ENCODE measurements around the gene HOXD3.

DNA sequence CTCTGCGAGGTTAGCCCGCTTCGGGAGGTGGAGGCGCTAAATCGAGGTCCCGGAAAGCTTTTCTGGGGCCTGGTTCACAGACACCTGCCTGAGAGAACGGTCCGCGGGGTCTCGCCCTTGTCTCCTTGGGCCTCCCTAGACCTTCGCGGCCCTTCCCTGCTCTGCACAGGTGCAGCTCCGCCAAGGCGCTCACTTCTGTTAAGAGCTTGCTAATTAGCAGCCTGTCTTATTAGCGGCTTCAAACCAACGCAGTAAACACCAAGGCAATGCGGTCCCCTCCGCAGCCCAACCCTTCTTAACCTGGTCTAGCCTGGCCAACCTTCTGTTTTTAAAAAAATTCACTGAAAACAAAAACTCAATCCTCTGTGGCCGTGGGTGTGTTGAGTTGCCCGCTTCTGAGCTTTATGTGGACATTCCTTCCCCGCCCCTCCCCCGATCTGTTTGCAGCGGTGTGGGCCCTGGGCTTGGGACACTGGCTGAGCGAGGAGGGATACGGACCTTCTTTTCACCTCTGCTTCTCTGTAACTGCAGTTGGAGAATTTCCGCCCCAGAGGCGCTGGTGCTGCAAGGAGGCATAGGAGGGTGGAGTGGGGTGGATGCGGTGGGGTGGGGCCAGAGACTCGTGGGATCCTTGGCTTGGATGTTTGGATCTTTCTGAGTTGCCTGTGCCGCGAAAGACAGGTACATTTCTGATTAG, 9.2 kb upstream of the HOXD3 start:
- TF ChIP-seq, protein P1, sequence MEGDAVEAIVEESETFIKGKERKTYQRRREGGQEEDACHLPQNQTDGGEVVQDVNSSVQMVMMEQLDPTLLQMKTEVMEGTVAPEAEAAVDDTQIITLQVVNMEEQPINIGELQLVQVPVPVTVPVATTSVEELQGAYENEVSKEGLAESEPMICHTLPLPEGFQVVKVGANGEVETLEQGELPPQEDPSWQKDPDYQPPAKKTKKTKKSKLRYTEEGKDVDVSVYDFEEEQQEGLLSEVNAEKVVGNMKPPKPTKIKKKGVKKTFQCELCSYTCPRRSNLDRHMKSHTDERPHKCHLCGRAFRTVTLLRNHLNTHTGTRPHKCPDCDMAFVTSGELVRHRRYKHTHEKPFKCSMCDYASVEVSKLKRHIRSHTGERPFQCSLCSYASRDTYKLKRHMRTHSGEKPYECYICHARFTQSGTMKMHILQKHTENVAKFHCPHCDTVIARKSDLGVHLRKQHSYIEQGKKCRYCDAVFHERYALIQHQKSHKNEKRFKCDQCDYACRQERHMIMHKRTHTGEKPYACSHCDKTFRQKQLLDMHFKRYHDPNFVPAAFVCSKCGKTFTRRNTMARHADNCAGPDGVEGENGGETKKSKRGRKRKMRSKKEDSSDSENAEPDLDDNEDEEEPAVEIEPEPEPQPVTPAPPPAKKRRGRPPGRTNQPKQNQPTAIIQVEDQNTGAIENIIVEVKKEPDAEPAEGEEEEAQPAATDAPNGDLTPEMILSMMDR (IDR thresholded peaks at IDR 0.05; ENCODE audit: low read length), result no peak
- TF ChIP-seq EZH2 (optimal IDR thresholded peaks at IDR 0.05; ENCODE audit: low read depth, low read length) (no peak), EZH2phosphoT487 (IDR thresholded peaks at IDR 0.05; ENCODE audit: low read length) (no peak)
